ENCODE measurements around the gene JPT1. TPM values are rescaled to one million over a fixed set of nuclear protein-coding genes. Genes with fewer than 3 reads are reported as not detected.

JPT1 gene
- total RNA-seq, 1 donor, result 189 TPM

DNA sequence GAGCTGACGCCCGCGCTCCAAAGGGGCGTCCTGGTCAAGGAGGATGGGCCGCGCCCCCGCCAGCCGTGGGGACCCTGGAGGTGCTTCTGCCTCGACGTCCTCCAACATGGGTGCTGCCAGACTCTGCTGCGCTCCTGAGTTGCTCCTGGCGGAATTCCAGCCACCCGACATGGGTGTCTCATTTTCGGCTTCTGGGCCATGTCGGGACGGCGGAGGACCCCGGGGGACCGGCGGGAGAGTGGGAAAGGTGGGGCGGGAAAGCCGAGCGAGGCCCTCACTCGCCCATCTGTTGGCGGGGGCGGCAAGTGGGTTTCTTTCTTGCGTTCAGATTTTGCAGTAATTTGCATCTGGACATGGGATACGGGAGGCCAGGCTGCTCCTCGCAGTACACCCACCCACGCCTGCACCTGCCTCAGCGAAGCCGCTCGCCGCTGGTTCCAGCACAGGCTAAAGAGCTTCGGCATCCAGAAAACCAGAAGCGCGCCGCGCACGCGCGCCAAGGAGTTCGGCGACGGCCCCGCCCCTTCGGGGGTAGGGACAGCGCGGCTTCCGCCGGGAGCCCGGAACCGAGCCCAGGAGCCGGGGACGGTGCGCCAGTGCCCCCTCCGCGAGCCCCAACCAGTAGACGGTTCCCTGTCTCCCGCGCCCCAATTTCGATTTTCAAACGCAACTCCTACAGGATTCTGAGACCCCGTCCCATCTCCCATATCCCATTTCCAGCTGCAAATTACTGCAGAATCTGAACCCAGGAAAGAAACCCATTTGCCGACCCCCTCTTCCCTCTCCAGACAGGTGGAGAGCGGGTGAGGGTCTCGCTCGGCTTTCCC lies 44.7 kb downstream of the JPT1 start, which contains the start of gene ARMC7:
ARMC7 (plus strand) TSS at position 563 of the 827 bp plus-strand sequence. CDS start 320 bp downstream, outside the sequence.
- H3K4me3 ChIP-seq (ENCODE audit: low read depth, low read length), result peak within 1 kb of the TSS; percentile 93
- TF ChIP-seq, protein P1, sequence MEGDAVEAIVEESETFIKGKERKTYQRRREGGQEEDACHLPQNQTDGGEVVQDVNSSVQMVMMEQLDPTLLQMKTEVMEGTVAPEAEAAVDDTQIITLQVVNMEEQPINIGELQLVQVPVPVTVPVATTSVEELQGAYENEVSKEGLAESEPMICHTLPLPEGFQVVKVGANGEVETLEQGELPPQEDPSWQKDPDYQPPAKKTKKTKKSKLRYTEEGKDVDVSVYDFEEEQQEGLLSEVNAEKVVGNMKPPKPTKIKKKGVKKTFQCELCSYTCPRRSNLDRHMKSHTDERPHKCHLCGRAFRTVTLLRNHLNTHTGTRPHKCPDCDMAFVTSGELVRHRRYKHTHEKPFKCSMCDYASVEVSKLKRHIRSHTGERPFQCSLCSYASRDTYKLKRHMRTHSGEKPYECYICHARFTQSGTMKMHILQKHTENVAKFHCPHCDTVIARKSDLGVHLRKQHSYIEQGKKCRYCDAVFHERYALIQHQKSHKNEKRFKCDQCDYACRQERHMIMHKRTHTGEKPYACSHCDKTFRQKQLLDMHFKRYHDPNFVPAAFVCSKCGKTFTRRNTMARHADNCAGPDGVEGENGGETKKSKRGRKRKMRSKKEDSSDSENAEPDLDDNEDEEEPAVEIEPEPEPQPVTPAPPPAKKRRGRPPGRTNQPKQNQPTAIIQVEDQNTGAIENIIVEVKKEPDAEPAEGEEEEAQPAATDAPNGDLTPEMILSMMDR (IDR thresholded peaks at IDR 0.05; ENCODE audit: insufficient read depth, low read depth, low read length), result no peak
- DNase-seq (ENCODE audit: low read depth), result peak; percentile 79

DNA sequence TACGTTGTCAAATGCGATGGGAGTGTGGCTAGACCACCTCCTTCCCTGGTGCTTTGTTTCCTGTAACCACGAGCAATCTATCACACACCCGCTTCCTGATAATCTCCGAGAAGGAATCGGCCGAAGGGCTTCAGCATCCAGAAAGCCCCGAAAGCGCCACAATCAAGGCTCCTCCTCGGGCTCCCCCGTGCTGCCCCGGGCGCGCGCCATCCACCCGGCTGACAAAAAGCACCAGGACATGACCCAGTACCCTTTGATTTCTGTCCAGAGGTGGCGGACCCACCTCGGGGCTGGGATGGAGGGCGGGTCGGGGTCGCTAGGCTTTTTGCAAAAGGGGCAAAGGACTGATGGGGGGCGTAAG lies 45.3 kb downstream of the JPT1 start:
- peak overlapping the region; percentile 93 for H3K4me3 ChIP-seq (ENCODE audit: low read depth, low read length)
- TF ChIP-seq, protein P1 (IDR thresholded peaks at IDR 0.05; ENCODE audit: insufficient read depth, low read depth, low read length), result no peak
- no peak for DNase-seq (ENCODE audit: low read depth)

DNA sequence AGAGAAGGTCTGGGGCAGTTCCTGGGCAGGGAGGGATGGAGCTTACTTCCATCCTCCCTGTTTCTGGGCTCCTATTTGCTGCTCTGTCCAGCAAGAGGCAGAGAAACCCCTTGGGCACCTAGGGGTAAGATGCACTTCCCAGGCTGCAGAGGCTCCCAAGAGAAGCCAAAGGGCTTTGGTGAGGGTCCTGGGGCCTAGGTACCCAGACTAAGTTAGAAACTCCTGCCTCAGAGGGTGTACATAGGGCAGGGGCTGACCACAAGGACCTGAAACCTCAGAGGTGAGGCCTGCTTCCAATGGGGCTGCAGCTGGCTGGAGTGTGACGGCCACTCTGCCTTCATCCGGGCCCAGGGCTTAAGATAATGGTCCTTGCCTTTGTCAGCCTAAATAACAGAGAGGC lies 46.1 kb downstream of the JPT1 start:
- H3K4me3 ChIP-seq (ENCODE audit: low read depth, low read length), result no peak overlapping the region
- DNase-seq (ENCODE audit: low read depth), result no peak
- TF ChIP-seq, protein P1 (IDR thresholded peaks at IDR 0.05; ENCODE audit: insufficient read depth, low read depth, low read length), result no peak

DNA sequence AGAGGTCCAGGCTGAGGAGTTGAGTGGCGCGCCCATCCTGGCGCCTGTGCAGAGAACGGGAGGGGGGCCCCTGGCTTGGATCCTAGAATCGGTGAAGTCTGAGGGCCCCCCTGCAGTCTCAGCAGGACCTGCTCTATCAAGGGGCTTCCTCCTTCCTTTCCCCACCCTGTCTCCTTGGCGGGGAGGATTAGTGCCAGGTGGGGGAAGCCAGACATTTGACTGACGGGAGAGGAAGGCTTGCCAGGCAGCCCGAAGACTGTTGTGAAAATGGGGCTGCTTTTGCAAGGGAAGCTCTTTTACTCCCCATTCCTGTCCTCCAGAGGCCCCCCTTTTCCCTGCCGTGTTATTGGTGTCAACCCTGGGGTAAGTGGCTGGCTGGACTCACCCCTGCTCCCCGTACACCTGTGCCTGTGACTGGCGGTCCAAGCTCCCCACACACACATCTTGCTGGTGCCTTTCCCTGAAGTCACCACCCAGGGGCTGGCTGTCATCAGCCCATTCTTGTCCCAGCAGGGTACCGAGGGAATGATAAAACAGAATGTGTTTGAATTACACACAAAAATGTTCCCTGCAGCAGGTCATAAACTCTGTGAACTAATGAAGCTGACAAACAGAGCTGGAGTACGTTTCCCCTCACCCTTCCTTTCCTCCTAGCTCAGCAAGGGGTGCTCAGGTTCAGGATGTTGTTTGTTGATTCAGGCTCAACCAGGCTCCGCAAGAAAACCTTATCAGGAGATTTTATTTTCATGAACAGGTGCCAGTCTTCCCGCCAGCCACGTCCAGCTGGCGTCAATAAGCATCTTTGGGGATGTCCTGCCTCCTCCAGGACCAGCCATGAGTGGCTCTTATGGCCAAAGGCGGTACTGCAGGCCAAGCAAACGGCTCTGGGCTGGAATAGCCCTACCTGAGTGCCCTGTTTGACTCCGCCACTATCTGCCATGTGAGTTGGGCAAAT lies 48.9 kb downstream of the JPT1 start:
- H3K4me3 ChIP-seq (ENCODE audit: low read depth, low read length), result no peak overlapping the region
- TF ChIP-seq, protein P1 (IDR thresholded peaks at IDR 0.05; ENCODE audit: insufficient read depth, low read depth, low read length), result peak; percentile 84
- DNase-seq (ENCODE audit: low read depth), result no peak

DNA sequence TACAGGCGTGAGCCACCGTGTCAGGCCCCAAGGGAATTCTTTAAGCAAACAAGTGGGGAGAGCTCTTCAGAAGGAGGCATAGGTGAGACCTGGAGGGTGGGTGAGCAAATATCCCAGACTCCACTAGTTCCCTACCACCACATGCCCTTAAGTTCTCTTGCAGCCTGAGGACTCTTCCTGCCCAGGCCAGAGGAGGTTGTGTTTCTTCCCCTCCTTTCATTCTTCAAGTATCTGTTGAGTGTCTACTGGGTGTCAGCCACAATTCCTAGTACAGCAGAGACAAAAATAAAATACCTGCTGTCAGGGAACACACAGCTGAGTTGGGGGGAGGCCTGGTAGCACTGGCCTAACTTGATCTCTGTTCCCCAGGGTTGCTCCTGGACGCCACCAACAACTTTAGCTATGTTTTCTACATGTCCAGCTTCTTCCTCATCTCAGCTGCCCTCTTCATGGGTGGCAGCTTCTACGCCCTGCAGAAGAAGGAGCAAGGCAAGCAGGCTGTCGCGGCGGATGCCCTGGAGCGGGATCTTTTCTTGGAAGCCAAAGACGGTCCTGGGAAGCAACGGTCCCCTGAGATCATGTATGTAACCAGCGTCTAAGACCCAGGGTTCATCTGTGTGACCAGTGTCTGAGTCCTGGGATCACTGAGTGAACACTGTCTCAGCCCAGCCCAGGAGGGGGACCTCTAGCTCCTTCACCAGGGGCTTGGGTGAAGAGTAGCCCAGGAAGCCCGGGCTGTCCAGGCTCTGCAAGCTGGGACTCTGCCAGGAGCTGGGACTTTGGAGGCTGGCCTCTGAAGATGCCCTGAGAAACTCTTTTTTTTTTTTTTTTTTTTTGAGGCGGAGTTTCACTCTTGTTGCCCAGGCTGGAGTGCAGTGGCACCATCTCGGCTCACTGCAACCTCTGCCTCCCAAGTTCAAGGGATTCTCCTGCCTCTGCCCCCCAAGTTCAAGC lies 50.4 kb downstream of the JPT1 start:
- no peak overlapping the region for H3K4me3 ChIP-seq (ENCODE audit: low read depth, low read length)
- DNase-seq (ENCODE audit: low read depth), result no peak
- TF ChIP-seq, protein P1 (IDR thresholded peaks at IDR 0.05; ENCODE audit: insufficient read depth, low read depth, low read length), result no peak

DNA sequence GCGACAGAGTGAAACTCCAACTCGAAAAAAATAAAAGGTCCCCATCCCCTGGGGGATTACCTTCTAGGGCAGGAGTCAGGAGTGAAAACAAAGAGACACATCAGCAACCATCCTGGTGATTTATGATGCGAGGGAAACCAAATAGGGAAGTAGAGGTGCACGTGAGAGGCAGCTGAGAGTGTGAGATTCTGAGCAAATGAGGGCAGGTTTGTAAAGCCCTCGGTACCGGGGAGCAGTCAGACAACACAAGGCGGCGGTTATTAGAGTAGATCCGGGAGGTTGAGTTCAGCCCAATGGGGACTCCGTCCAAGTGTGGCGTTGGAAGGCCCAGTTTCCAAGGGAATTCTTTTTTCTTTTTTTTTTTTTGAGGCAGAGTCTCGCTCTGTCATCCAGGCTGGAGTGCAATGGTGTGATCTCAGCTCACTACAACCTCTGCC lies 51.9 kb downstream of the JPT1 start:
- TF ChIP-seq, protein P1 (IDR thresholded peaks at IDR 0.05; ENCODE audit: insufficient read depth, low read depth, low read length), result no peak
- no peak overlapping the region for H3K4me3 ChIP-seq (ENCODE audit: low read depth, low read length)
- DNase-seq (ENCODE audit: low read depth), result no peak
